Renal cortical epithelial cell (primary cell): ENCODE data around the gene IL17RA. TPM values are rescaled to one million over a fixed set of nuclear protein-coding genes. Genes with fewer than 3 reads are reported as not detected.

ENCODE experiments used
- DNase-seq: peaks from one replicate; pipeline ENCODE4 v3.0.0-alpha.2; 2011; ENCODE audit warnings: low read depth
- total RNA-seq: library from RNA; depleted of rRNA; stranded (reverse); fragments of >200 nt; gene quantifications from 2 replicates; pipeline ENCODE4 v1.2.3, GENCODE V29; 2014

IL17RA gene
- total RNA-seq, 1 donor from 2014 or later = 17.1 TPM

- no peak for DNase-seq
These were observed 72.9 kb downstream of the IL17RA start for GRCh38 chr22:17157714-17158113.

GRCh38 chr22:17158176-17158567, 73.4 kb downstream of the IL17RA start:
- DNase-seq = no peak

DNA sequence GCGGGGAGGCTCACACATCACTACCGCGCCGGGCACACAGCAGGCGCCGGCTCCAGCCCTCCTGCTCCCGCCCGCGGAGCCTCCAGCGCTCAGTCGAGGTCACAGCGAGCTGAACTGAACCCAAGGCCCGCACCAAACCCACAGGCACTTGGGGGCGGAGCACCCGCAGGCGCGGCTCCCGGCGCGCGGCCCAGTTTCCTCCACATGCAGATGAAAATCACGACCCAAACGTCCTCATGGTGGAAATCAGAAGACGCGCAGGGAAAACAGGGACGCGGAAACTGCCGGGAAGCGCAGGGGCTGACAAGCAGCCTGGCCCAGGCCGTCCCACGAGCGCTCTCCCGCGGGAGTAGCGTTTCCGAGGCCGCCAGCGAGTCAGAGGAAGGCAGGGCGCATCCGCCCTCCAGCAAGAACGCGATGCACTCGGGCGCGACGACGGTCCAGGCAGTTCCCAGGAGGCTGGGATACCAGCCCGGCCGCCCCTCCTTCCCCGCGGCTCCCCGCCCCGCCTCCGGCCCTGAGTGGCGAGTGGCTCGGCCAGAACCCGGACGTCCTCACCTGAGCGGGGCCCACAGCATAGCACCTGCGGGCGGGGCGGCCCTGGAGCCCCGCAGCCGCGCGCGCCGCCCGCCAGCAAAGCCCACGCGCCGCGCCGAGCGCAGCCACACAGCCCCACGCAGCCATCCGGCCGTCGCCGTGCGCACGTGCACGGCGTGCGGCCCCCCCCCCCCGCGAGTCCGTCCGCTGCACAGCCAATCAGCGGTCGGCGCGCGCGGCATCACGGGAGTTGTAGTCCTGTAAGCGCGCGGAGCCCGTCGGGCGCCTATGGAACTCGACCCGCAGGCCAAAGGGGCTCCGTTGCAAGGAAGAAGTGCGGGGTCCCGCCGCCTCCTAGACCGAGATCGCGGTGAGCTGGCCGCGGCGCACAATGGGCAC, 74.0 kb downstream of the IL17RA start, which contains the start of gene HDHD5:
TSS of gene HDHD5 (minus strand) at position 710 of the 936 bp plus-strand sequence. CDS start at position 684, 26 bp downstream.
- DNase-seq = peak; percentile 69

DNA sequence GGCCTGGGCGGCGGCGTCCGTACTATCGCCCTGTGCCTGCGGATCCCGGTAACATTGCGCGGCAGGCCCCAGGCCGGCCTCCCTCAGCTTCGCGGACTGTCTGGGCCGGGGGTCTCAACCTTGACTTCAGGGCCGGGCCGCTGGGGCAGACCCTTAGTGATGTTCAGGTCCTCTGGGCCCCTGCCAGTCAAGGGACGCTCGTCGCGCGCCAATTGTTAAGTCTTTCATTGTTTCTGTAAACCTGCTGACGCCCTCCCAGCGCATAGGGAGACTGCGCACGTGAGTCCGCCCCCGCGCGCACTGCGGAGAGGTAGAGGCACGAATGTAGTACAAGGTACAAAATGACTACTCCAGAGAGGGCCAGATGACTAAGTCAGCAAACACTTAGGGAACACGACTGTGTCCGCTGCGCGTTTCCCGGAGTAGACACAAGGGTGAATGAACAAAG, 74.7 kb downstream of the IL17RA start:
- peak; percentile 69 for DNase-seq

DNA sequence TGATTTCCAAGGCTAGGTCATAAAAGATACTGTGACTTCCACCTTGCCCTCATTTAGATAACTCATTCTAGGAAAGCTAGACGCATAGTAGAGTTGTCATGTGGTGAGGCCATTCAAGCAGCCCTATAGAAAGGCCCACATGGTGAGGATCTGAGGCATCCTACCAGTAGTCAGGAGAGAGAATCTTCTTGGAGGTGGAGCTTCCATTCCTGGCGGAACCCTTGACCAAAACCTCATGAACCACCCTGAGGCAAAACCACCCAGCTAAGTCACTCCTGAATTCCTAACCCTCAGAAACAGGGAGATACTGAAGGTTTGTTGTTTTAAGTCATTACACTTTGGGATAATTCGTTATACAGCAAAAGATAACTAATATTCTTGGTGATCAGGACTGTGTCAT, 77.2 kb downstream of the IL17RA start:
- no peak for DNase-seq

- no peak for DNase-seq
These were observed 77.9 kb downstream of the IL17RA start for GRCh38 chr22:17162731-17163130.

- DNase-seq = no peak
These were observed 79.7 kb downstream of the IL17RA start for GRCh38 chr22:17164392-17165024.

Other genes starting within 250 kb of the IL17RA start
- not detected in 2 replicates for gene GAB4, start 76.8 kb upstream of the IL17RA start, total RNA-seq
- 0.10 TPM in 1 of 2 replicates, not detected in the other for gene TMEM121B, start 36.4 kb downstream of the IL17RA start, total RNA-seq
- 25.1 and 38.6 TPM in 2 replicates for gene HDHD5, start 74.3 kb downstream of the IL17RA start, total RNA-seq
- gene ADA2, start 134.4 kb downstream of the IL17RA start, total RNA-seq = 1.2 and 53.3 TPM in 2 replicates